OCI-LY7 (cell line): ENCODE data around the gene METRN. TPM values are rescaled to one million over a fixed set of nuclear protein-coding genes. Genes with fewer than 3 reads are reported as not detected.

Experiments used
- BruUV-seq: library from RNA; stranded (reverse); fragments of 400-500 nt; replicated peaks from 2 replicates; lab custom pipeline; 2021; lab: Mats Ljungman, UMichigan
- CTCF ChIA-PET: fragments of 300-600 bp; sonication (Branson Sonifier 250); formaldehyde crosslinking; loops from one replicate; lab custom pipeline; 2022; ENCODE audit warnings: antibody characterized with exemption; ENCODE audit not compliant: unreplicated experiment; lab: Charles Lee
- POLR2A ChIA-PET: fragments of 300-600 bp; sonication (Branson Sonifier 250); formaldehyde crosslinking; loops from one replicate; lab custom pipeline; 2022; ENCODE audit warnings: antibody characterized with exemption; lab: Charles Lee
- DNase-seq: peaks from one replicate; pipeline ENCODE4 v3.0.0-alpha.2; 2015; ENCODE audit warnings: low spot score
- H2AFZ ChIP-seq: fragments of 200-600 bp; sonication (generic), shearing (Covaris generic); 2 replicates; pipeline ENCODE4 v1.6.1; 2014; ENCODE audit warnings: mild to moderate bottlenecking, antibody characterized with exemption, low read length, moderate library complexity
- H3K27ac ChIP-seq: fragments of 200-600 bp; sonication (generic); 2 replicates; pipeline ENCODE4 v1.5.1; 2014; ENCODE audit warnings: mixed run types, low read depth, mild to moderate bottlenecking, moderate library complexity, low read length, inconsistent platforms; ENCODE audit not compliant: poor library complexity, severe bottlenecking
- H3K36me3 ChIP-seq: fragments of 200-600 bp; sonication (generic); 2 replicates; pipeline ENCODE4 v1.6.1; 2014; ENCODE audit warnings: mild to moderate bottlenecking, antibody characterized with exemption, low read length, moderate library complexity, mixed read lengths; ENCODE audit not compliant: insufficient read depth
- H3K4me1 ChIP-seq: fragments of 200-600 bp; sonication (generic); 2 replicates; pipeline ENCODE4 v1.5.1; 2014; ENCODE audit warnings: mild to moderate bottlenecking, low read length; ENCODE audit not compliant: insufficient read depth, poor library complexity, severe bottlenecking
- H3K4me2 ChIP-seq: fragments of 200-600 bp; sonication (generic); 2 replicates; pipeline ENCODE4 v1.6.1; 2014; ENCODE audit warnings: mild to moderate bottlenecking, low read length
- H3K4me3 ChIP-seq: fragments of 200-600 bp; sonication (generic); 2 replicates; pipeline ENCODE4 v1.5.1; 2014; ENCODE audit warnings: mild to moderate bottlenecking, low read depth, low read length; ENCODE audit not compliant: poor library complexity, severe bottlenecking
- H3K79me2 ChIP-seq: fragments of 200-600 bp; sonication (generic); 2 replicates; pipeline ENCODE4 v1.6.1; 2016; ENCODE audit warnings: low read depth, mild to moderate bottlenecking, low read length, moderate library complexity, mixed read lengths; ENCODE audit not compliant: insufficient read depth
- H3K9me2 ChIP-seq: fragments of 200-600 bp; sonication (generic); 2 replicates; pipeline ENCODE4 v1.6.1; 2016; ENCODE audit warnings: mild to moderate bottlenecking, low read length, mixed read lengths; ENCODE audit not compliant: insufficient read depth
- H3K9me3 ChIP-seq: fragments of 200-600 bp; sonication (generic); 2 replicates; pipeline ENCODE4 v1.6.1; 2014; ENCODE audit warnings: mild to moderate bottlenecking, mixed run types, low read length, mixed read lengths
- H4K20me1 ChIP-seq: fragments of 200-600 bp; sonication (generic); 2 replicates; pipeline ENCODE4 v1.6.1; 2014; ENCODE audit warnings: mild to moderate bottlenecking, antibody characterized with exemption, low read length, moderate library complexity, mixed read lengths; ENCODE audit not compliant: insufficient read depth
- CTCF ChIP-seq: fragments of 200-600 bp; sonication (generic); conservative IDR thresholded peaks from 2 replicates; pipeline ENCODE4 v1.5.1; 2014; ENCODE audit warnings: mild to moderate bottlenecking, antibody characterized with exemption, low read length, moderate library complexity, mixed read lengths
- EZH2phosphoT487 ChIP-seq: fragments of 200-600 bp; sonication (generic); IDR thresholded peaks from 2 replicates; pipeline ENCODE4 v1.6.1; 2018; ENCODE audit warnings: low read depth, borderline replicate concordance, mild to moderate bottlenecking, mixed run types, antibody characterized with exemption, low read length, moderate library complexity, mixed read lengths
- intact Hi-C: fragments of 100-400 bp; cut with micrococcal nuclease; formaldehyde crosslinking; loops from one replicate; pipeline ENCODE4 v1.10.0; 2022; ENCODE audit not compliant: unreplicated experiment
- total RNA-seq, 2 experiments: library from RNA; depleted of rRNA in 1 of 2; stranded (reverse); fragments of >200 nt in 1 of 2; shearing (Covaris generic) in 1 of 2; gene quantifications; 2 replicates each; pipeline ENCODE4 v1.2.3, GENCODE V29; 2014 to 2022

The METRN gene
- total RNA-seq, 2 experiments from 2014 or later, result 14.4 to 15.9 TPM

GRCh38 chr16:675884-676564, 38.9 kb upstream of the METRN start:
- Histone ChIP-seq H3K27ac (no peak overlapping the region), H3K9me2 (no peaks in the 10 kb centered on the region), H3K9me3 (no peaks in the 10 kb centered on the region), H3K4me3 (no peak overlapping the region), H3K4me1 (peaks cover 14% of the 10 kb centered on the region), H2AFZ (no peak overlapping the region), H3K79me2 (peaks cover 5% of the 10 kb centered on the region; the same call in 1 of the 2 replicates), H4K20me1 (peaks cover 1% of the 10 kb centered on the region; the same call in 1 of the 2 replicates), H3K36me3 (peaks cover 32% of the 10 kb centered on the region), H3K4me2 (no peak overlapping the region)
- intact Hi-C loops, result no loop called here
- ChIA-PET POLR2A (no interaction called here), CTCF (interaction anchor here (0.6 kb wide), 1 partner anchor 93 kb away, joined by 4 read pairs; no protein-coding TSS in a partner anchor)
- DNase-seq, result no peak
- no TSS peak for BruUV-seq
- TF ChIP-seq CTCF (no peak), EZH2phosphoT487 (no peak)

DNA sequence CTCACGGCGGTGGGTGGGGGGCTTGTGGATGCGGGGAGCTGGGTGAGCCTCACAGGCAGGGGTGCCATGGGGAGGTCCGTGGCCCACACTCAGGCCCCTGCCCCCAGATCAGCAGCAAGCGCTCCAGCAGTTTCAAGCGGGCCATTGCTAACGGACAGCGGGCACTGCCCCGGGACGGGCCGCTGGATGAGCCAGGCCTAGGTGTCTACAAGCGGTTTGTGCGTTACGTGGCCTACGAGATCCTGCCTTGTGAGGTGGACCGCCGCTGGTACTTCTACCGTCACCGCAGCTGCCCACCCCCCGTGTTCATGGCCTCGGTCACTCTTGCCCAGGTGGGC, 38.4 kb upstream of the METRN start:
- H3K79me2 ChIP-seq, result peaks cover 11% of the 10 kb centered on the region; the same call in 1 of the 2 replicates
- no peak for TF ChIP-seq EZH2phosphoT487
- TF ChIP-seq CTCF, result no peak
- H3K27ac ChIP-seq, result no peak overlapping the region
- H3K9me2 ChIP-seq, result no peaks in the 10 kb centered on the region
- no peaks in the 10 kb centered on the region for H3K9me3 ChIP-seq
- DNase-seq, result no peak
- peaks cover 31% of the 10 kb centered on the region for H3K36me3 ChIP-seq
- H3K4me3 ChIP-seq, result no peak overlapping the region
- H3K4me1 ChIP-seq, result peaks cover 19% of the 10 kb centered on the region
- ChIA-PET POLR2A (no interaction called here), CTCF (no interaction called here)
- H2AFZ ChIP-seq, result no peak overlapping the region
- no TSS peak for BruUV-seq
- intact Hi-C loops, result no loop called here
- peaks cover 5% of the 10 kb centered on the region; the same call in 1 of the 2 replicates for H4K20me1 ChIP-seq
- H3K4me2 ChIP-seq, result no peak overlapping the region

DNA sequence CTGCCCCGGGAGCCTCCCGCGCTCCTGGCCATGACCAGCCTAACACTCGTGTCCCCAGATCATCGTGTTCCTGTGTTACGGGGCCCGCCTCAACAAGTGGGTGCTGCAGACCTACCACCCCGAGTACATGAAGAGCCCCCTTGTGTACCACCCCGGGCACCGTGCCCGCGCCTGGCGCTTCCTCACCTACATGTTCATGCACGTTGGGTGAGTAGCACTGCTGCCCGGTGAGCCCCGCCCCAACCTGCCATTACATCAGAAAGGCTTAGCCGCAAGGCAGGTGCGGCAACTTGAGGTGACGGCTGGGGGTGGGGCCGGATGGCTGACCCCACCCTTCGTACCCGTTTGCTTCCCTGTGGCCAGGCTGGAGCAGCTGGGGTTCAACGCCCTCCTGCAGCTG, 38.0 kb upstream of the METRN start:
- intact Hi-C loops, result no loop called here
- ChIA-PET CTCF (no interaction called here), POLR2A (no interaction called here)
- Histone ChIP-seq H3K9me3 (no peaks in the 10 kb centered on the region), H3K4me3 (no peak overlapping the region), H3K4me1 (peaks cover 22% of the 10 kb centered on the region), H2AFZ (no peak overlapping the region), H3K4me2 (no peak overlapping the region), H3K27ac (no peak overlapping the region), H3K79me2 (peaks cover 14% of the 10 kb centered on the region; the same call in 1 of the 2 replicates), H3K36me3 (peaks cover 32% of the 10 kb centered on the region), H4K20me1 (peaks cover 5% of the 10 kb centered on the region; the same call in 1 of the 2 replicates), H3K9me2 (no peaks in the 10 kb centered on the region)
- no peak for DNase-seq
- BruUV-seq, result no TSS peak
- no peak for TF ChIP-seq CTCF
- TF ChIP-seq EZH2phosphoT487, result no peak
